Thyroid gland (tissue), 4 donors: ENCODE results near the gene KITLG.

Experiments
- CTCF ChIP-seq, 6 experiments: fragments of 200-600 bp in 3 of 6; fragments of 450-650 bp in 3 of 6; sonication (generic) in 3 of 6; IDR thresholded peaks; one replicate each; pipeline ENCODE4 v1.5.1; 2016 to 2019; ENCODE audit warnings: antibody characterized with exemption in 6 of 6, mild to moderate bottlenecking in 2 of 6, inconsistent platforms in 1 of 6, moderate library complexity in 1 of 6
- POLR2A ChIP-seq, 2 donors: fragments of 450-650 bp; IDR thresholded peaks; one replicate each; pipeline ENCODE4 v1.6.1; 2017; ENCODE audit warnings: antibody characterized with exemption in 2 of 2, mild to moderate bottlenecking in 2 of 2, moderate library complexity in 1 of 2

DNA sequence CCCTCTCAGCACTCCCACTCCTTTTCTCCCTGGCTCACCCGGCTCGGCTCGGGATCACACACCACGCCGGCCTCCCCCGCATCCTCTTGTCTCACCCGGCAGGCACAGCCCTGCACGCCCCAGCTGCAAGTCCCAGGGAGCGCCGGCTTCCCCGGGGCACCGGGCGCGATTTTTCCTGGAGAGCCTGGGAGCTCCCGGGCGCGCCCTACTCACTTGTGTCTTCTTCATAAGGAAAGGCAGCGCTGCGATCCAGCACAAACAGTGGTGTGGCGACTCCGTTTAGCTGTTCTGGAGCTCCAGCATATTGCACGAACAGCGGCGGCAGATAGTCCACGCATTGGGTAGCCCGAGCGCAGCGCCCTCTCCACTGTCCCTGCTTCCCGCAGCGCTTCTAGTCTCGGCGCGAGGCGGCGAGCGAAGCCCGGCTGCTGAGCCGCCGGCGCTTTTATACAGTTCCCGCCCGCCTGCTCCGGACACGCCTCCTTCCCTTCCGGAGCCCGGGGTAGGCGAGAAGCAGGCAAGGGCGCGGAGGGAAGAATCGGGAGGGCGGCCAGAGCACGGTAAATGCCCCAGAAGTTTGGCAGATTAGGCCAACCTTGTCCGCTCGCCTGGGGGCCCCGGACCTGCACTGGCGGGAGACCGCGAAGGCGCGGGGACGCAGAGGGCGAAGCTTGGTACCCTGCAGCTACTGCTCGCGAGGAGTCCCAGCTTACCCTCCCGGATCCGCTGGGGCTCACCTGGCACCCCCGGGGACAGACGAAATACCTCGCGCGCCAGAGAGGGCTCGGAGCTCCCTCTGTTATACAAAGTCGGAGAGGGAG lies at the start of gene KITLG:
- TF ChIP-seq CTCF (IDR thresholded peaks at IDR 0.05) (peak in 2 of 6 experiments; percentile 11 to 26), POLR2A (IDR thresholded peaks at IDR 0.05) (peak in 1 of 2 donors; percentile 75)
